Hindlimb muscle (tissue), 1 donor: Measurements from ENCODE around the gene SCYL1. TPM values are rescaled to one million over a fixed set of nuclear protein-coding genes. Genes with fewer than 3 reads are reported as not detected.

ENCODE experiments used
- DNase-seq: peaks from one replicate; pipeline ENCODE4 v3.0.0-alpha.2; 2013
- polyA plus RNA-seq: library from polyadenylated mRNA; unstranded; fragments of 120-200 nt; gene quantifications from one replicate; pipeline ENCODE4 v1.2.1, GENCODE V29; 2013; ENCODE audit not compliant: insufficient read length

The SCYL1 gene
- polyA plus RNA-seq: 54.1 TPM

DNA sequence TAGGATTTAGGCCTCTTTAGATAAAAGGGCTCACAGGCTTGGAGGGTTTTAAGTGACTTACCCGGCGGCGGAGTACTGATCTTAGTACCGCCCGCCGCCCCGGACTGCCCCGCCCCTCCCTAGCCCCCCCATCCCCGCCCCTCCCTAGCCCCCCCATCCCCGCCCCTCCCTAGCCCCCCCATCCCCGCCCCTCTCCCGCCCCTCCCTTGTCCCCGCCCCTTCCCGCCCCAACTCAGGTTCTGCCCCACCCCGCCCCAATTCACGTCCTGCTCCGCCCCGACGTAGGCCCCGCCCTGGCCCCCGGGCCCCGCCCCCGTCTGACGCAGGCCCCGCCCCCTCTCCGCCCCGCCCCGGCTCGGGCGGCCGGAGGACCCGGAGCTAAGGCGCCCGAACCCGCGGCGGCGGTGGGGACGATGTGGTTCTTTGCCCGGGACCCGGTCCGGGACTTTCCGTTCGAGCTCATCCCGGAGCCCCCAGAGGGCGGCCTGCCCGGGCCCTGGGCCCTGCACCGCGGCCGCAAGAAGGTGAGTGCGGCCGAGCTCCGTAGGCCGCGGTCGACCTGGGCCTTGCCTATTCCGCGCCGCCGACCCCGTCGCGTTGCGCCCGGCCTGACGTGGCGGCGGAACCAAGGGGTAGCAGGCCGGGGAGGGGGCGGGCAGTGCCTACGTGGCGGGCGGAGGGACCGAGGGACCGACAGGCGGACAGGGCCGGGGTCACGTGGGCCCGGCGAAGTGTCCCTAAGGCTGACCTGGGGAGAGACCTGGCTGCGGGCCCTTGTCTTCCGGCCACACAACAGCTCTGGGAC is at the start of gene SCYL1:
Gene SCYL1, plus strand, starts transcription at position 343 of the 805 bp plus-strand sequence. Its CDS starts 71 bp downstream, at position 414.
- peak; percentile 77 for DNase-seq

- no peak for DNase-seq
These were observed 48.2 kb upstream of the SCYL1 start for GRCh38 chr11:65476632-65477148.

- DNase-seq: peak; percentile 95
These were observed 47.5 kb upstream of the SCYL1 start for GRCh38 chr11:65477149-65477965.

DNA sequence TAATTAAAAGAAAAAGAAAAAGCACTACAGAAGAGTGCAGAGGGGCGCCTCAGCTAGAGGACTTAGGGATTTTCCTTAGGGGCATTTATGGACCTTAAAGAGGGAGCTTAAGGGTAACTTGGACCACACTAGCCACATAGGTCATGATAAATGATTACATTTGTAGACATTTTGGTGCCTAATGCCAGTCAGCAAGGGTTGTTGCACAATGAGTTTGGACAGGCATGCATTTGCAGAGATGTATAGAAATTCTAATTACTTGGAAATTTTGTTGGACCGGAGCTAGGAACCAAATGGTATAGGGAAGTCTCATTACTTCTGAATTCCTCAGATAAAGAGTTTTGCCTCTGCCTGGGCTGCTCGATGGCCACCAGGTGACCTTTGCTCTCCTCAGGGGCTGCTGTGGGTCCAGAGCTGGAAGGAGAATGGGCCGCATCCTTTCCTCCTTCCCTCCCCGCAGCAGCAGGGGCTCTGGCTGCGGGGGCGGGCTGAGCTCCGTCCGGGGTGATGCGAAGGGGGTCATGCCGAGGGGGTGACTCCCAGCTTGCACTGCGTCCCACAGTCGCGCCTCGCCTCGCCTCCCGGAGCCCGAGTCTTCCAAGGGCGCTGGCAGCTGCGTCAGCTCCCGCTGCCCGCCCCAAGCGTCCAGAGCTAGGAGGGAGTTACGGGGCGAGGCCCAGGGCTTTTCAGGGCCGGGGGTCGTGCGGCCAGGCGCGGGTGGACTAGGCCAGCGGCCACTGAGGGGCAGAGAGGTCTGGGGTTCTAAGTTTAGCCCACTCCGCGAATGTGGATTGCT is 46.3 kb upstream of the SCYL1 start:
- DNase-seq: no peak

GRCh38 chr11:65479184-65480145 is 45.4 kb upstream of the SCYL1 start:
- no peak for DNase-seq

DNA sequence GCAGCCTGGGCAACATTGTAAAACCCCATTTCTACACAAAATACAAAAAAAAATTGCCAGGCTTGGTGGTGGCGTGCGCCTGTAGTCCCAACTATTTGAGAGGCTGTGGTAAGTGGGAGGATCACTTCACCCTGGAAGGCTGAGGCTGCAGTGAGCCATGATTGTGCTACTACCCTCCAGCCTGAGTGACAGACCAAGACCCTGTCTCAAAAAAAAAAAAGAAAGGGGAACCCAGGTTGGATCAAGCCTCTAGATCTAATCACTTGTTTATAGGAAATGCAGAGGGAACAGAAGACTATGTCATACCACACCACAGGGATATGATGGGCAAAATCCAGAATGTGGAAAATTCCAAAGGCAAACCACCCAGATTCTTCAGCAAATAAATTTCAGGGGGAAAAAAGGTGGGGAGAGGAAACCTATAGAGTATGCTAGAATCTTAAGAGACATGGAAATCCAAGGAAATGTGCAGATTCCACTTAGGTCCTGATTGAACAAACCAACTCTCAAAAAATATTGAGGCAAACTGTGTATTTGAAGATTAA is 42.5 kb upstream of the SCYL1 start:
- DNase-seq: no peak

GRCh38 chr11:65485920-65486219 is 39.0 kb upstream of the SCYL1 start:
- DNase-seq: peak; percentile 23

DNA sequence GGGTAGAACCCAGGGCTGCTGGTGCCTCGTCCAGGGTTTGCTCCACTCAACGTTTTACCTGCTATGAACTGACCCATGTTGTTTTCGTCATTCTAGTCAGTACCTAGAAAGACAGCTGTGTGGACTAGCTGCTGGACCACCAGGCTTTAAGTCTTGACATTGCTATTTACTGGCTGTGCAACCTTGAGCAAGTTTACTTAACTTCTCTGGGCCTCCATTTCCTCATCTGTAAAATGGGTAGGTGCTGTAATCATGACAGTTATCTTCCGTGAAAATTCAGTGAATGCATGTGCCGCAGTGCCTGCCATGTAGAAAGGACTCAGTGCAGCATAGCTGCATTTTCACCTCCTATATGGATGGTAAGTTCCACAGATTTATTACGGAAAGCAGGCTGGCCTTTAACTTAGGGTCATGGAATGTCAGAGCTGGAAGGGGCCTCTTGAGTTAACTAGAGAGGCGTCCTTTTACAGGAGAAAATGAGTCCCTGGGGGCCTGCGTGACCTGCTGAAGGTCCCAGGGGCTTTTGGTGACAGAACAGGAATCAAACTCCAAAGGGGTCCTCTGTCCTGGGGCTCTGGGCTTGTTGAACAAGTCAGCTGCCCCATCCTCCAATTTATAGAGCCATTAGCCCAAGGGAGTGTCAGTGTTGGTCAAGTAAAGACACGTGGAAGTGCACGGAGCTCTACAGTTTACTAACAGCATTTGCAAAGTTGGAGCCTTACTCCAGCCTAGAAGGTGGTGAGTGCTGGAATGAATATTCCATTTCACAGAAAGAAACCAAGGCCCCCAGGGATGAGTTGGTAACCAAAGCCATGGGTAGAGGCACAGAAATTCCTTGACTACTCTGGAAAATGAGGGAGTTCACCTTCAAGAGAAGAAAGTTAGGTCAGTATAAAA is 38.1 kb upstream of the SCYL1 start:
- no peak for DNase-seq

GRCh38 chr11:65487467-65488272 is 37.2 kb upstream of the SCYL1 start:
- peak; percentile 100 for DNase-seq

DNA sequence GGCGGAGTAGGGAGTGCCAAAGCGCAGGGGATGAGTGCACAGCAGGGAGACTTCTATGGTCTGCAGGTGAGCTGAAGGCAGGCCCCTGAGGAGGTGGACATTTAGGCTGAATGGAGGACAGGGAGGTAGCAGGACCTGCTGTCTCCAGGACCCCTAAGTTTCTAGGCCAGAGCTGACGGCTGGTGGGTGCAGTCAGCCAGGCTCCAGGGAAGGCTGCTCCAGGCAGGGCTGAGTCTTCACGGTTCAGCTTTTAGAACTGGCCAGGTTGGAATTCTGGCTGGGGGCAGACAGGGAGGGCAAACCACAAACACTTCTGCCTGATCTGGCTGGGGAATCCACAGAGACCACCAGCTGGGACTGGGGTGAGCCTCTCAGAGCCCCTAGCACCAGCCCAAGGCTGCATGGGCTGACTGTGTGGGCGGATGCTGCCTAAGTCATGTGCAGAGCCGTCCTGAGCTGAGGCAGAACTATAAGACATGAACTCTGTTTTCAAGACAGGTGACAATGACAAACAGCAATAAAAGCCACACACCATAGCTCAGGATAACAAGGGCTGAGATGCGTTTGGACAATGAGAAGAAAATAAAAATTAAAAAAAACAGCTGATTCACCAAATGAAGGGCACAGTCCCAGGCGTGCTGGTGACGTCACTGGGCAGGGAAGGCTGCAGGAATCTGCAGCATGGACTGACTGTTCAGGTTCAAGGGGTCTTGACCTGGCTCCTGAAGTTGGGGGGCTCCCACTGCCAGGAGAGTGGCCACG is 36.4 kb upstream of the SCYL1 start:
- DNase-seq: no peak

DNA sequence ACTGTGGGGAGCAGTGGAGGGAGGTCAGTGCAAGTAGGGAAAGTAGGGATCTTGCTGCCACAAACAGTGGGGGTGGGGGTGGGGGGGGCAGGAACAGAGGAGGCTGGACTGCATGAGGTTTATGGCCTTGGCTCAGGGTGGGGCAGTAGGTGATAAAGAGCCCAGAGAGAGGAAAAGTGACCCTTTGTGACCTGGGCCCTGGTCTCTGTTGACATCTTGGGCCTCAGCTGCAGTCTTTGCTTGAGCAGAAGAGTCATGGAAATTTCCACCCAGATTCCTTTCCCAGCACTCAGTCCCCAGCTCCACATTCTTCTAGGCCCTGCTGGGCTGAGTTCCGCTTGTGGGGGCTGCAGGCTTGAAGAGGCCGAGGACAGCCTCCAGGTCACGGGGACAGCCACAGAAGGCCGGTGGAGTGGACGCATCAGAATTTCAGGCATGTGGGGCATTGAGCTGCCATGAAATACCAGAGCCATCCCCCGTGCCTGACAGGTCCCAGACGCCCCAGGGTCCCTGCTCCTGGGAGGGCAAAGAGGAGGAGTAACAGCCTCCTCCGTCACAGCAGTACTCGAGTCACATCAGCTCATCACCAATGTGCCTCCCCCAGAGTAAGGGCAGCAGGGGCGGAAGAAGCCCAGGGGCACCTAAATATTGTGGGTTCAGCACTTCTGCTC is 35.7 kb upstream of the SCYL1 start:
- DNase-seq: no peak

DNA sequence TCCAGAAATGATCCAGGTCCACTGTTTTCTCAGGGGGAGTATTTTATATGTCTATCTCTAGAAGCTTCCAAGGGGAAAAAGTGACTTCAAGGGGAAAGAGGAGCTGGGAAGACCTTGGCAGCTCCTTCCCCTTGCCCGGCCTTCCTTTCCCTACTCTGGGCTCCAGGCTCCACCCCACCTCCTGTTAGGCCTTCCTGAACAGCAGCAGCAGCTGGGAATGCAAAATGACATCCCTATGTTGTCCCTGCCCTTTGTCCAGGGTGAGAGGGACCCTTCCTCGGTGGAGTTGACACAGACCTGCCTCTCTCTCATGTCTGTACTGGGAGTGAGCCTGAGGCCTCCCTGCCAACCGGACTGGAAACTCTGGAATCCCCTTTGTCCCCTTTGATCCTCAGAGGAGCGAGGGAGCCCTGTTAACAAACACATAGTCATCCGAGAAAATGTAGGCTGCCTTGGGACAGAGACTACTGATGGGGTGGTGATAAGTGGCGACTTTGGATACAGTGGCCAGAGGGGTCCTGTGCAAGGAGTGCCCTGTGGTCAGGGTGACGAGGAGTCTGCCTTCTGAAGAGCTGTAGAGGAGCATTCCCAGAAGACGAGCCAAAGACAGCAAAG is 35.1 kb upstream of the SCYL1 start:
- DNase-seq: no peak

GRCh38 chr11:65491163-65491465 is 33.8 kb upstream of the SCYL1 start:
- DNase-seq: no peak

- DNase-seq: no peak
These were observed 33.1 kb upstream of the SCYL1 start for GRCh38 chr11:65491614-65492386.

DNA sequence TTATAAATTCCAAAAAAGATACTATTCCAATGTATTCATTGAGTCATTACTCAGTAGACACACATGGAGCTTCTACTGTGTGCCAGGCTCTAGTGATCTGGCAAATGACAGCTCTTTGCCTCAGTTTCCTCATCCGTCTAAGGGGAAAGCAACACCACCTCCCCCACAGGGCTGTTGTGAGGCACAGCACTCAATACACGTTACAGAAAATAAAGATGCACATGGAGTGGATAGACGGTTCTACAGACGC is 32.6 kb upstream of the SCYL1 start:
- no peak for DNase-seq

GRCh38 chr11:65492637-65493366 is 32.1 kb upstream of the SCYL1 start:
- DNase-seq: peak; percentile 88
